ENCODE results near the gene DNAJC19. TPM values are rescaled to one million over a fixed set of nuclear protein-coding genes. Genes with fewer than 3 reads are reported as not detected.
"Not testable (repeated sequence)": the region's sequence is repeated elsewhere in the genome, so short reads cannot be mapped to it uniquely, and the experiment has no call there.

The DNAJC19 gene
- total RNA-seq, 1 experiment from 2014 or later: 86.9 TPM

GRCh38 chr3:181007262-181007661, 17.7 kb upstream of the DNAJC19 start:
- no peaks in the 10 kb centered on the region for H3K27me3 ChIP-seq (ENCODE audit: insufficient read depth, low read depth)
- no peak for TF ChIP-seq CTCF (conservative IDR thresholded peaks at IDR 0.05)
- TF ChIP-seq EZH2 (IDR thresholded peaks at IDR 0.05; ENCODE audit: low read depth): no peak

GRCh38 chr3:181006541-181006940, 17.0 kb upstream of the DNAJC19 start:
- Histone ChIP-seq H3K79me2 (ENCODE audit: low read depth) (no peaks in the 10 kb centered on the region), H3K4me2 (no peak overlapping the region), H3F3A (ENCODE audit: insufficient read depth, low read depth) (no peaks in the 10 kb centered on the region), H3K27me3 (ENCODE audit: insufficient read depth, low read depth) (no peaks in the 10 kb centered on the region), H3K9me2 (ENCODE audit: insufficient read depth) (no peaks in the 10 kb centered on the region), H3K36me3 (ENCODE audit: low read depth) (no peaks in the 10 kb centered on the region), H4K20me1 (ENCODE audit: insufficient read depth) (no peaks in the 10 kb centered on the region), H3K9me3 (ENCODE audit: insufficient read depth, low read depth) (0 out of 2 replicates have a peak, but pooled peaks cover 5% of the 10 kb centered on the region), H2AFZ (no peak overlapping the region), H3K4me3 (no peak overlapping the region), H3K4me1 (replicated peaks; ENCODE audit: insufficient read depth) (no peaks in the 10 kb centered on the region), H3K27ac (no peak overlapping the region)
- intact Hi-C loops (cut with micrococcal nuclease; ENCODE audit: unreplicated experiment): no loop called here
- TF ChIP-seq EZH2 (IDR thresholded peaks at IDR 0.05; ENCODE audit: low read depth): no peak
- TF ChIP-seq CTCF (conservative IDR thresholded peaks at IDR 0.05): no peak
- POLR2A ChIA-PET (ENCODE audit: unreplicated experiment): no interaction called here
- no TSS peak for BruUV-seq (replicated peaks)
- CTCF ChIA-PET: no interaction called here
- DNase-seq: no peak

More at GRCh38 chr3:181007262-181007661, 17.7 kb upstream of the DNAJC19 start:
- no peaks in the 10 kb centered on the region for H3F3A ChIP-seq (ENCODE audit: insufficient read depth, low read depth)
- BruUV-seq (replicated peaks): no TSS peak
- H3K9me2 ChIP-seq (ENCODE audit: insufficient read depth): no peaks in the 10 kb centered on the region
- H3K27ac ChIP-seq: no peak overlapping the region
- H3K4me3 ChIP-seq: no peak overlapping the region
- POLR2A ChIA-PET (ENCODE audit: unreplicated experiment): no interaction called here
- intact Hi-C loops (cut with micrococcal nuclease; ENCODE audit: unreplicated experiment): no loop called here
- H3K36me3 ChIP-seq (ENCODE audit: low read depth): no peaks in the 10 kb centered on the region
- CTCF ChIA-PET: no interaction called here
- H3K4me2 ChIP-seq: no peak overlapping the region
- H4K20me1 ChIP-seq (ENCODE audit: insufficient read depth): no peaks in the 10 kb centered on the region
- no peak for DNase-seq
- 0 out of 2 replicates have a peak, but pooled peaks cover 5% of the 10 kb centered on the region for H3K9me3 ChIP-seq (ENCODE audit: insufficient read depth, low read depth)
- H3K79me2 ChIP-seq (ENCODE audit: low read depth): no peaks in the 10 kb centered on the region
- no peaks in the 10 kb centered on the region for H3K4me1 ChIP-seq (replicated peaks; ENCODE audit: insufficient read depth)
- H2AFZ ChIP-seq: no peak overlapping the region

GRCh38 chr3:181003469-181003868, 13.9 kb upstream of the DNAJC19 start:
- intact Hi-C loops (cut with micrococcal nuclease; ENCODE audit: unreplicated experiment); H3K36me3 ChIP-seq (ENCODE audit: low read depth); DNase-seq; H3F3A ChIP-seq (ENCODE audit: insufficient read depth, low read depth); H3K9me3 ChIP-seq (ENCODE audit: insufficient read depth, low read depth); H3K4me1 ChIP-seq (replicated peaks; ENCODE audit: insufficient read depth); H3K4me2 ChIP-seq; H3K4me3 ChIP-seq; POLR2A ChIA-PET (ENCODE audit: unreplicated experiment); H3K27me3 ChIP-seq (ENCODE audit: insufficient read depth, low read depth); BruUV-seq (replicated peaks); H4K20me1 ChIP-seq (ENCODE audit: insufficient read depth); H3K27ac ChIP-seq; H2AFZ ChIP-seq; H3K79me2 ChIP-seq (ENCODE audit: low read depth); H3K9me2 ChIP-seq (ENCODE audit: insufficient read depth); CTCF ChIA-PET: not testable (repeated sequence)

GRCh38 chr3:181002331-181002730, 12.8 kb upstream of the DNAJC19 start:
- BruUV-seq (replicated peaks); POLR2A ChIA-PET (ENCODE audit: unreplicated experiment); H3K9me2 ChIP-seq (ENCODE audit: insufficient read depth); H3K36me3 ChIP-seq (ENCODE audit: low read depth); H3F3A ChIP-seq (ENCODE audit: insufficient read depth, low read depth); intact Hi-C loops (cut with micrococcal nuclease; ENCODE audit: unreplicated experiment); H3K4me1 ChIP-seq (replicated peaks; ENCODE audit: insufficient read depth); H3K9me3 ChIP-seq (ENCODE audit: insufficient read depth, low read depth); H3K4me3 ChIP-seq; H2AFZ ChIP-seq; H4K20me1 ChIP-seq (ENCODE audit: insufficient read depth); H3K27ac ChIP-seq; DNase-seq; CTCF ChIA-PET; H3K4me2 ChIP-seq; H3K27me3 ChIP-seq (ENCODE audit: insufficient read depth, low read depth); H3K79me2 ChIP-seq (ENCODE audit: low read depth): not testable (repeated sequence)
